PC-9 (cell line): ENCODE results near the gene IFITM10.

Experiments used
- EZH2 ChIP-seq: fragments of 200-600 bp; sonication (generic); IDR thresholded peaks from 2 replicates; pipeline ENCODE4 v1.8.0; 2017; ENCODE audit warnings: antibody characterized with exemption, low read depth
- TF ChIP-seq, protein P1 (sequence below): fragments of 200-600 bp; sonication (generic); conservative IDR thresholded peaks from 2 replicates; pipeline ENCODE4 v1.6.1; 2017; ENCODE audit warnings: mixed run types, antibody characterized with exemption, mild to moderate bottlenecking, moderate library complexity

DNA sequence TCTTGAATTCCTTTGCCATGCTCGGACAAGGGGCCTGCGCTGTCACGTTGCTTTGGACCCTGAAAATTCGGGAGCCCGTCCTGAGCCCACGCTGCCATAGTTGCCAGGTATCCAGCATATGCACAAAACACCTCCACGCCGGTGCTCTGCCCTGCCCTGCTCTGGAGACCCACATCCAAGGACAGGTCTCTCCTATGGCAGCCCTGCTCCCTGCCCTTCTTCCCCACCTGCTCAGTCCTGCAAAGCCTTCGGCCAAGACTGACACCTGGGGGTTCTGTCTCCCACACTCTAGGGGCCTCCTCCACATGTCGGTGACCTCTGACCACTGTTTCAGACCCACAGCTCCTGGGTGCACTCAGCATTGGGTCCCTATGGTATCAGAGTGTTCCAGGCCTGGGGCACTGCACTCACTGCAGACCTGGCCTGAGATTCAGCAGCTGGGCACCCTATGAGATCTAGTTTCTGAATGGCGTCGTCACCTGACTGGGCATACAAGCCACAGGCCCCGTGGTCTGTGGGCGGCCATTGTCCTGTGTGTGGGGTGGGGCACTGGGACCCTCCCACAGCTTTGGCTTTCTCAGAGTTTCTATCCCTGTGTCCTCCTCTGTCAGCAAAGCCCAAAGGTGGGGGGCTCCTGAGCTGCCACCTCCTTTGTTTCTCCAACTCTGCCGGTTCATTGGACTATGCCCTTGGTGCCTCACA, 55.4 kb downstream of the IFITM10 start:
- TF ChIP-seq, protein P1, sequence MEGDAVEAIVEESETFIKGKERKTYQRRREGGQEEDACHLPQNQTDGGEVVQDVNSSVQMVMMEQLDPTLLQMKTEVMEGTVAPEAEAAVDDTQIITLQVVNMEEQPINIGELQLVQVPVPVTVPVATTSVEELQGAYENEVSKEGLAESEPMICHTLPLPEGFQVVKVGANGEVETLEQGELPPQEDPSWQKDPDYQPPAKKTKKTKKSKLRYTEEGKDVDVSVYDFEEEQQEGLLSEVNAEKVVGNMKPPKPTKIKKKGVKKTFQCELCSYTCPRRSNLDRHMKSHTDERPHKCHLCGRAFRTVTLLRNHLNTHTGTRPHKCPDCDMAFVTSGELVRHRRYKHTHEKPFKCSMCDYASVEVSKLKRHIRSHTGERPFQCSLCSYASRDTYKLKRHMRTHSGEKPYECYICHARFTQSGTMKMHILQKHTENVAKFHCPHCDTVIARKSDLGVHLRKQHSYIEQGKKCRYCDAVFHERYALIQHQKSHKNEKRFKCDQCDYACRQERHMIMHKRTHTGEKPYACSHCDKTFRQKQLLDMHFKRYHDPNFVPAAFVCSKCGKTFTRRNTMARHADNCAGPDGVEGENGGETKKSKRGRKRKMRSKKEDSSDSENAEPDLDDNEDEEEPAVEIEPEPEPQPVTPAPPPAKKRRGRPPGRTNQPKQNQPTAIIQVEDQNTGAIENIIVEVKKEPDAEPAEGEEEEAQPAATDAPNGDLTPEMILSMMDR, result no peak
- no peak for TF ChIP-seq EZH2
